Esophagus muscularis mucosa (tissue), 3 donors: ENCODE data around the gene ZNF766.
"Not testable (repeated sequence)": the region's sequence is repeated elsewhere in the genome, so short reads cannot be mapped to it uniquely, and the experiment has no call there.

Source experiments
- CTCF ChIP-seq, 3 experiments: fragments of 200-600 bp in 2 of 3; fragments of 450-650 bp in 1 of 3; sonication (generic) in 2 of 3; IDR thresholded peaks; one replicate each; pipeline ENCODE4 v1.5.1; 2017 to 2019; ENCODE audit warnings: antibody characterized with exemption in 3 of 3, mild to moderate bottlenecking in 2 of 3, moderate library complexity in 1 of 3
- POLR2A ChIP-seq: fragments of 450-650 bp; IDR thresholded peaks from one replicate; pipeline ENCODE4 v1.6.1; 2017; ENCODE audit warnings: antibody characterized with exemption, moderate library complexity, mild to moderate bottlenecking, low read depth

GRCh38 chr19:52265556-52265955 is 3.8 kb upstream of the ZNF766 start:
- not testable (repeated sequence) for TF ChIP-seq CTCF (IDR thresholded peaks at IDR 0.05); POLR2A
